HG03135 (cell line): Measurements from ENCODE around the gene NCF1.
A peak's percentile ranks its signal among the peaks of the same experiment; 100 is the strongest.
"Not testable (repeated sequence)": the region's sequence is repeated elsewhere in the genome, so short reads cannot be mapped to it uniquely, and the experiment has no call there.

ENCODE experiments used
- ATAC-seq: cut with Tn5 transposase; IDR thresholded peaks from one replicate; pipeline ENCODE4 v1.9.1; 2021; ENCODE audit warnings: mild to moderate bottlenecking, moderate library complexity; ENCODE audit not compliant: unreplicated experiment

NCF1 gene

GRCh38 chr7:74773760-74774750 lies at the start of gene NCF1:
Gene NCF1 (plus strand): TSS chr7:74774011. CDS start chr7:74774032, 21 bp downstream.
- peak; percentile 80 for ATAC-seq

- ATAC-seq = no peak
Observed at GRCh38 chr7:74725840-74726239, 48.0 kb upstream of the NCF1 start.

GRCh38 chr7:74726309-74727101 lies 47.3 kb upstream of the NCF1 start:
- no peak for ATAC-seq

- not testable (repeated sequence) for ATAC-seq
Observed at GRCh38 chr7:74728686-74729085, 45.1 kb upstream of the NCF1 start.

GRCh38 chr7:74730186-74730585 lies 43.6 kb upstream of the NCF1 start:
- ATAC-seq = not testable (repeated sequence)

GRCh38 chr7:74739974-74740703 lies 33.7 kb upstream of the NCF1 start:
- ATAC-seq = not testable (repeated sequence)

- ATAC-seq = not testable (repeated sequence)
Observed at GRCh38 chr7:74743936-74744557, 29.8 kb upstream of the NCF1 start.

- ATAC-seq = not testable (repeated sequence)
Observed at GRCh38 chr7:74753921-74754482, 19.8 kb upstream of the NCF1 start.

- ATAC-seq = not testable (repeated sequence)
Observed at GRCh38 chr7:74756673-74757072, 17.1 kb upstream of the NCF1 start.

- not testable (repeated sequence) for ATAC-seq
Observed at GRCh38 chr7:74758268-74758667, 15.5 kb upstream of the NCF1 start.

GRCh38 chr7:74758982-74759381 lies 14.8 kb upstream of the NCF1 start:
- not testable (repeated sequence) for ATAC-seq

- peak; percentile 25 for ATAC-seq
Observed at GRCh38 chr7:74765205-74765918, 8.4 kb upstream of the NCF1 start.

- ATAC-seq = not testable (repeated sequence)
Observed at GRCh38 chr7:74766509-74766908, 7.3 kb upstream of the NCF1 start.

- not testable (repeated sequence) for ATAC-seq
Observed at GRCh38 chr7:74766991-74767390, 6.8 kb upstream of the NCF1 start.

GRCh38 chr7:74770062-74770461 lies 3.7 kb upstream of the NCF1 start:
- not testable (repeated sequence) for ATAC-seq

GRCh38 chr7:74772093-74772492 lies 1.7 kb upstream of the NCF1 start:
- ATAC-seq = not testable (repeated sequence)

GRCh38 chr7:74775111-74775510 lies 1.3 kb downstream of the NCF1 start:
- not testable (repeated sequence) for ATAC-seq

GRCh38 chr7:74779053-74779452 lies 5.2 kb downstream of the NCF1 start:
- ATAC-seq = not testable (repeated sequence)

GRCh38 chr7:74781746-74782145 lies 7.9 kb downstream of the NCF1 start:
- ATAC-seq = not testable (repeated sequence)
